Ishikawa (cell line): ENCODE results near the gene TGM5.

Experiments
- CEBPB ChIP-seq: IDR thresholded peaks from 2 replicates; pipeline ENCODE4 v1.6.1; 2012
- EGR1 ChIP-seq: IDR thresholded peaks from 2 replicates; pipeline ENCODE4 v1.6.1; 2012
- FOXM1 ChIP-seq: IDR thresholded peaks from 2 replicates; pipeline ENCODE4 v1.6.1; 2012; ENCODE audit warnings: low read depth, borderline replicate concordance
- TAF1 ChIP-seq: IDR thresholded peaks from 2 replicates; pipeline ENCODE4 v1.6.1; 2012; ENCODE audit warnings: low read depth, mild to moderate bottlenecking
- TCF12 ChIP-seq: IDR thresholded peaks from 2 replicates; pipeline ENCODE4 v1.6.1; 2012; ENCODE audit warnings: low read depth
- TEAD4 ChIP-seq: IDR thresholded peaks from 2 replicates; pipeline ENCODE4 v1.6.1; 2012
- YY1 ChIP-seq: IDR thresholded peaks from 2 replicates; pipeline ENCODE4 v1.6.1; 2012; ENCODE audit warnings: low read depth
- ZBTB7A ChIP-seq: IDR thresholded peaks from 2 replicates; pipeline ENCODE4 v1.6.1; 2012; ENCODE audit warnings: low read depth
- TF ChIP-seq, protein P1 (sequence below): IDR thresholded peaks from 2 replicates; pipeline ENCODE4 v1.6.1; 2012

DNA sequence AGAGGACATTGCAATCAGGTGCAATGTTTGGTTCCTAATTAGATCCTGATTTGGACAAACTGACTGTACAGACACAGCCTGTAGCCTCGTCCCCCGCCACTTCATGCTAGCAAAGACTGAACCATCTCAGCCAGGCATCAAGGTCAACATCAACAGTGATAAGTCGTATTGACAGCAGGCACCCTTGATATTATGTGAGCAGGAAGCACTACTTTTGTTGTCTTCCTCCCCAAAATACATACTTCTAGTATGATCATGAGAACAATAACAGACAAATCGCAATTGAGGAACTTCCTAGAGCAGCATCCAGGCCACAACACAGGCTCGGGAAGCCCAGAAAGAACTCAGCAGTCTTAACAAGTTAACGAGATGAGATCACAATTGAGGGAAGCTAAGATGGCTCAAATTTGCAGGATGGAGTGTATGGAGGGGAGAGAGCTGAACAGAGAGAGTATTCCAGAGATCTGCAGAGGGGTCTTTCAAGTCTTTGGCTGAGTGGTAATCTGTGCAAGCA is 20.4 kb downstream of the TGM5 start:
- no peak for TF ChIP-seq YY1
- no peak for TF ChIP-seq TAF1
- TF ChIP-seq TEAD4 = no peak
- TF ChIP-seq, protein P1, sequence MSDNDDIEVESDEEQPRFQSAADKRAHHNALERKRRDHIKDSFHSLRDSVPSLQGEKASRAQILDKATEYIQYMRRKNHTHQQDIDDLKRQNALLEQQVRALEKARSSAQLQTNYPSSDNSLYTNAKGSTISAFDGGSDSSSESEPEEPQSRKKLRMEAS = no peak
- TF ChIP-seq TCF12 = no peak
- TF ChIP-seq ZBTB7A = no peak
- TF ChIP-seq CEBPB = no peak
- no peak for TF ChIP-seq EGR1
- TF ChIP-seq FOXM1 = no peak
